Motor neuron (in vitro differentiated cells): ENCODE measurements around the gene PHC2. TPM values are rescaled to one million over a fixed set of nuclear protein-coding genes. Genes with fewer than 3 reads are reported as not detected.

Source experiments
- ATAC-seq, 8 experiments: fragments of 200-7000 bp; cut with Tn5 transposase; replicated peaks in 6 of 8; 2 replicates each; pipeline ENCODE4 v1.8.0; 2021; ENCODE audit warnings: mild to moderate bottlenecking in 8 of 8, moderate library complexity in 8 of 8
- H3K27ac ChIP-seq, 2 donors: fragments of 250-450 bp; sonication (Bioruptor Pico); 2 replicates each; pipeline ENCODE4 v1.9.0; 2021; ENCODE audit warnings: antibody characterized with exemption in 2 of 2, mild to moderate bottlenecking in 2 of 2, moderate library complexity in 1 of 2
- H3K4me1 ChIP-seq, 2 donors: fragments of 250-450 bp; sonication (Bioruptor Pico); replicated peaks in 1 of 2; 2 replicates each; pipeline ENCODE4 v1.6.1; 2021; ENCODE audit warnings: antibody characterized with exemption in 2 of 2, mild to moderate bottlenecking in 2 of 2, moderate library complexity in 1 of 2
- H3K4me3 ChIP-seq, 5 donors: fragments of 250-450 bp; sonication (Bioruptor Pico); 2 replicates each; pipeline ENCODE4 v1.9.0; 2021; ENCODE audit warnings: antibody characterized with exemption in 5 of 5, mild to moderate bottlenecking in 5 of 5, moderate library complexity in 4 of 5
- WGBS, 10 experiments: fragments of 450-650 bp; shearing (Covaris generic); methylation state at CpG; one replicate each; pipeline ENCODE4 v1.0.0; 2022; 5-methylcytosine and 5-hydroxymethylcytosine counted together
- in situ Hi-C, 9 experiments: fragments of 400-800 bp; cut with MboI; loops; one replicate each; pipeline ENCODE4 v1.15.0; 2021; ENCODE audit warnings: low sequenced_read_pairs in 9 of 9, low pct_unique_long_range_greater_than_20kb in 2 of 9; ENCODE audit not compliant: unreplicated experiment in 9 of 9
- total RNA-seq, 8 experiments: library from RNA; unstranded; fragments of 300-600 nt; gene quantifications; 2 replicates each; pipeline versions ENCODE4 v1.2.3 to v1.2.4, GENCODE V29; 2022

Gene PHC2
- total RNA-seq, 8 experiments from 2014 or later: 42.0 to 256 (median 89.5) TPM

GRCh38 chr1:33429332-33429731 lies 1.6 kb downstream of the PHC2 start:
- Histone ChIP-seq H3K27ac (no peak overlapping the region), H3K4me3 (peak overlapping the region; percentile 52 to 69 (median 62)), H3K4me1 (peaks cover 34 to 44% of the 10 kb centered on the region in 2 donors)
- in situ Hi-C loops: no loop called here
- ATAC-seq: no peak
- WGBS, 10 experiments: 12 to 100% (median 40%) methylated on average over 1 to 2 of the region's 2 CpGs; no CpG with 5 or more reads in 1 of the 10 experiments

- WGBS, 10 experiments: 80 to 100% (median 94%) methylated on average over 1 to 2 of the region's 2 CpGs; no CpG with 5 or more reads in 3 of the 10 experiments
- ATAC-seq: no peak
- Histone ChIP-seq H3K4me1 (peaks cover 29 to 40% of the 10 kb centered on the region in 2 donors), H3K4me3 (peak overlapping the region; percentile 52 to 69 (median 62)), H3K27ac (no peak overlapping the region)
- in situ Hi-C loops: no loop called here
Measured at GRCh38 chr1:33428661-33429060, 2.2 kb downstream of the PHC2 start.

- no peak overlapping the region for H3K4me3 ChIP-seq
- WGBS, 10 experiments: 36 to 88% (median 68%) methylated on average over 1 to 3 of the region's 3 CpGs
- peaks cover 24 to 32% of the 10 kb centered on the region in 2 donors for H3K4me1 ChIP-seq
- H3K27ac ChIP-seq: no peak overlapping the region
- no peak for ATAC-seq
- in situ Hi-C loops: no loop called here
Measured at GRCh38 chr1:33426916-33427315, 4.0 kb downstream of the PHC2 start.

- no peak overlapping the region for H3K4me3 ChIP-seq
- in situ Hi-C loops: no loop called here
- ATAC-seq: no peak
- H3K27ac ChIP-seq: no peak overlapping the region
- WGBS, 10 experiments: 71 to 100% (median 97%) methylated on average over 1 to 2 of the region's 2 CpGs; no CpG with 5 or more reads in 2 of the 10 experiments
- H3K4me1 ChIP-seq: peaks cover 24 to 28% of the 10 kb centered on the region in 2 donors
Measured at GRCh38 chr1:33425900-33426299, 5.0 kb downstream of the PHC2 start.

GRCh38 chr1:33424610-33425009 lies 6.3 kb downstream of the PHC2 start:
- no peak overlapping the region for H3K27ac ChIP-seq
- WGBS, 10 experiments: 25 to 65% (median 46%) methylated on average over 1 to 2 of the region's 2 CpGs; no CpG with 5 or more reads in 1 of the 10 experiments
- ATAC-seq: no peak
- in situ Hi-C loops: no loop called here
- H3K4me3 ChIP-seq: no peak overlapping the region
- H3K4me1 ChIP-seq: peaks cover 20 to 28% of the 10 kb centered on the region in 2 donors

GRCh38 chr1:33424205-33424604 lies 6.7 kb downstream of the PHC2 start:
- Histone ChIP-seq H3K4me1 (peaks cover 15 to 25% of the 10 kb centered on the region in 2 donors), H3K27ac (no peak overlapping the region), H3K4me3 (no peak overlapping the region)
- 0 to 93% (median 27%) methylated on average over 1 to 4 of the region's 4 CpGs for WGBS, 10 experiments
- ATAC-seq: peak in 4 of 8 experiments; percentile 24 to 84 (median 38)
- in situ Hi-C loops: no loop called here

- Histone ChIP-seq H3K4me3 (no peak overlapping the region), H3K4me1 (no peaks in the 10 kb centered on the region), H3K27ac (no peak overlapping the region)
- ATAC-seq: no peak
- in situ Hi-C loops: no loop called here
- 41 to 96% (median 88%) methylated on average over 5 to 7 of the region's 7 CpGs for WGBS, 10 experiments
Measured at GRCh38 chr1:33420870-33421775, 9.8 kb downstream of the PHC2 start.

GRCh38 chr1:33418811-33419210 lies 12.1 kb downstream of the PHC2 start:
- WGBS, 10 experiments: 92 to 100% (median 100%) methylated on average over 1 of the region's 1 CpG; no CpG with 5 or more reads in 2 of the 10 experiments
- in situ Hi-C loops: no loop called here
- no peak for ATAC-seq

GRCh38 chr1:33414879-33415278 lies 16.0 kb downstream of the PHC2 start:
- Histone ChIP-seq H3K27ac (no peak overlapping the region), H3K4me1 (peaks cover 13 to 25% of the 10 kb centered on the region in 2 donors), H3K4me3 (no peak overlapping the region)
- in situ Hi-C loops: no loop called here
- 46 to 100% (median 94%) methylated on average over 1 to 5 of the region's 5 CpGs; no CpG with 5 or more reads in 2 of the 10 experiments for WGBS, 10 experiments
- no peak for ATAC-seq

More at GRCh38 chr1:33418811-33419210, 12.1 kb downstream of the PHC2 start:
- Histone ChIP-seq H3K27ac (no peak overlapping the region), H3K4me1 (peaks cover 0 to 7% of the 10 kb centered on the region in 2 donors), H3K4me3 (no peak overlapping the region)

- 0 to 18% (median 0%) methylated on average over 1 to 5 of the region's 5 CpGs; no CpG with 5 or more reads in 1 of the 10 experiments for WGBS, 10 experiments
- Histone ChIP-seq H3K4me3 (peak overlapping the region; percentile 1 to 22 (median 3)), H3K4me1 (peaks cover 18 to 35% of the 10 kb centered on the region in 2 donors), H3K27ac (peak overlapping the region; percentile 13 to 86)
- peak; percentile 82 to 99 (median 98) for ATAC-seq
- in situ Hi-C loops: no loop called here
Measured at GRCh38 chr1:33410091-33410701, 20.7 kb downstream of the PHC2 start.

GRCh38 chr1:33408093-33408436 lies 22.8 kb downstream of the PHC2 start:
- WGBS, 10 experiments: 8 to 100% (median 91%) methylated on average over 1 to 2 of the region's 2 CpGs
- Histone ChIP-seq H3K4me1 (peaks cover 16 to 23% of the 10 kb centered on the region in 2 donors), H3K27ac (no peak overlapping the region), H3K4me3 (no peak overlapping the region)
- peak in 2 of 8 experiments; percentile 48 to 61 for ATAC-seq
- in situ Hi-C loops: no loop called here

- Histone ChIP-seq H3K4me3 (no peak overlapping the region), H3K4me1 (peaks cover 15 to 23% of the 10 kb centered on the region in 2 donors), H3K27ac (no peak overlapping the region)
- ATAC-seq: no peak
- 30 to 100% (median 85%) methylated on average over 1 of the region's 1 CpG; no CpG with 5 or more reads in 3 of the 10 experiments for WGBS, 10 experiments
- in situ Hi-C loops: no loop called here
Measured at GRCh38 chr1:33407352-33408092, 23.4 kb downstream of the PHC2 start.
